ENCODE measurements around the gene REXO2. TPM values are rescaled to one million over a fixed set of nuclear protein-coding genes. Genes with fewer than 3 reads are reported as not detected.

Gene REXO2
- total RNA-seq, 4 donors from 2014 or later, result 78.4 to 114 (median 104) TPM

GRCh38 chr11:114441921-114442320 is 2.7 kb downstream of the REXO2 start:
- WGBS, 2 donors, result 73 to 84% methylated on average over 2 of the region's 2 CpGs
- intact Hi-C loops (cut with DNase I; ENCODE audit: low total_unique reads), result no loop called here
- TF ChIP-seq CTCF (IDR thresholded peaks at IDR 0.05), result no peak
- no peak for TF ChIP-seq POLR2A (IDR thresholded peaks at IDR 0.05)
- H3K4me3 ChIP-seq (ENCODE audit: low read depth, poor library complexity, severe bottlenecking), result no peak overlapping the region
- no peak for DNase-seq (ENCODE audit: low spot score in 2 of 2)

- intact Hi-C loops (cut with DNase I; ENCODE audit: low total_unique reads), result no loop called here
- WGBS, 2 donors, result 97 to 100% methylated on average over 1 of the region's 1 CpG
- TF ChIP-seq POLR2A (IDR thresholded peaks at IDR 0.05) (no peak), CTCF (IDR thresholded peaks at IDR 0.05) (no peak)
- no peak overlapping the region for H3K4me3 ChIP-seq (ENCODE audit: low read depth, poor library complexity, severe bottlenecking)
- no peak for DNase-seq (ENCODE audit: low spot score in 2 of 2)
Observed at GRCh38 chr11:114442536-114442935, 3.3 kb downstream of the REXO2 start.

- TF ChIP-seq CTCF (IDR thresholded peaks at IDR 0.05), result no peak
- no peak for TF ChIP-seq POLR2A (IDR thresholded peaks at IDR 0.05)
- intact Hi-C loops (cut with DNase I; ENCODE audit: low total_unique reads), result no loop called here
- H3K4me3 ChIP-seq (ENCODE audit: low read depth, poor library complexity, severe bottlenecking), result no peak overlapping the region
- no peak for DNase-seq (ENCODE audit: low spot score in 2 of 2)
- 96 to 100% methylated on average over 2 of the region's 2 CpGs for WGBS, 2 donors
Observed at GRCh38 chr11:114447444-114447843, 8.2 kb downstream of the REXO2 start.

GRCh38 chr11:114447892-114448291 is 8.6 kb downstream of the REXO2 start:
- H3K4me3 ChIP-seq (ENCODE audit: low read depth, poor library complexity, severe bottlenecking), result no peak overlapping the region
- DNase-seq (ENCODE audit: low spot score in 2 of 2), result no peak
- TF ChIP-seq CTCF (IDR thresholded peaks at IDR 0.05) (no peak), POLR2A (IDR thresholded peaks at IDR 0.05) (no peak)
- WGBS, 2 donors, result 83 to 89% methylated on average over 3 of the region's 3 CpGs
- intact Hi-C loops (cut with DNase I; ENCODE audit: low total_unique reads), result no loop called here

- 62 to 66% methylated on average over 2 of the region's 2 CpGs for WGBS, 2 donors
Observed at GRCh38 chr11:114448749-114449482, 9.6 kb downstream of the REXO2 start.

More at GRCh38 chr11:114448749-114449482, 9.6 kb downstream of the REXO2 start:
- H3K4me3 ChIP-seq (ENCODE audit: low read depth, poor library complexity, severe bottlenecking), result no peak overlapping the region
- TF ChIP-seq POLR2A (IDR thresholded peaks at IDR 0.05) (no peak), CTCF (IDR thresholded peaks at IDR 0.05) (no peak)
- intact Hi-C loops (cut with DNase I; ENCODE audit: low total_unique reads), result no loop called here
- DNase-seq (ENCODE audit: low spot score in 2 of 2), result no peak
